ENCODE data around the gene MRPL33. TPM values are rescaled to one million over a fixed set of nuclear protein-coding genes. Genes with fewer than 3 reads are reported as not detected.
A peak's percentile ranks its signal among the peaks of the same experiment; 100 is the strongest.

Gene MRPL33
- total RNA-seq, 1 donor from 2014 or later = 48.3 TPM

- H3K9me3 Mint-ChIP-seq = no peaks in the 10 kb centered on the region
- DNase-seq (ENCODE audit: low spot score in 2 of 2, unreplicated experiment in 2 of 2) = no peak
- TF ChIP-seq, protein P1, sequence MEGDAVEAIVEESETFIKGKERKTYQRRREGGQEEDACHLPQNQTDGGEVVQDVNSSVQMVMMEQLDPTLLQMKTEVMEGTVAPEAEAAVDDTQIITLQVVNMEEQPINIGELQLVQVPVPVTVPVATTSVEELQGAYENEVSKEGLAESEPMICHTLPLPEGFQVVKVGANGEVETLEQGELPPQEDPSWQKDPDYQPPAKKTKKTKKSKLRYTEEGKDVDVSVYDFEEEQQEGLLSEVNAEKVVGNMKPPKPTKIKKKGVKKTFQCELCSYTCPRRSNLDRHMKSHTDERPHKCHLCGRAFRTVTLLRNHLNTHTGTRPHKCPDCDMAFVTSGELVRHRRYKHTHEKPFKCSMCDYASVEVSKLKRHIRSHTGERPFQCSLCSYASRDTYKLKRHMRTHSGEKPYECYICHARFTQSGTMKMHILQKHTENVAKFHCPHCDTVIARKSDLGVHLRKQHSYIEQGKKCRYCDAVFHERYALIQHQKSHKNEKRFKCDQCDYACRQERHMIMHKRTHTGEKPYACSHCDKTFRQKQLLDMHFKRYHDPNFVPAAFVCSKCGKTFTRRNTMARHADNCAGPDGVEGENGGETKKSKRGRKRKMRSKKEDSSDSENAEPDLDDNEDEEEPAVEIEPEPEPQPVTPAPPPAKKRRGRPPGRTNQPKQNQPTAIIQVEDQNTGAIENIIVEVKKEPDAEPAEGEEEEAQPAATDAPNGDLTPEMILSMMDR (IDR thresholded peaks at IDR 0.05; ENCODE audit: unreplicated experiment) = no peak
- no peak overlapping the region for H3K4me3 Mint-ChIP-seq
- H3K4me1 Mint-ChIP-seq = peaks cover 2% of the 10 kb centered on the region
- H3K27me3 Mint-ChIP-seq (ENCODE audit: low read depth) = peaks cover 2% of the 10 kb centered on the region
- no peak overlapping the region for H3K27ac Mint-ChIP-seq
- peaks cover 2% of the 10 kb centered on the region for H3K36me3 Mint-ChIP-seq
Measured at GRCh38 chr2:27765621-27766286, 5.8 kb upstream of the MRPL33 start.

GRCh38 chr2:27766287-27766661 is 5.2 kb upstream of the MRPL33 start:
- H3K27me3 Mint-ChIP-seq (ENCODE audit: low read depth) = peaks cover 2% of the 10 kb centered on the region
- TF ChIP-seq, protein P1 (IDR thresholded peaks at IDR 0.05; ENCODE audit: unreplicated experiment) = no peak
- H3K36me3 Mint-ChIP-seq = peaks cover 2% of the 10 kb centered on the region
- no peak overlapping the region for H3K4me3 Mint-ChIP-seq
- H3K27ac Mint-ChIP-seq = no peak overlapping the region
- DNase-seq (ENCODE audit: low spot score in 2 of 2, unreplicated experiment in 2 of 2) = no peak
- peaks cover 7% of the 10 kb centered on the region for H3K4me1 Mint-ChIP-seq
- H3K9me3 Mint-ChIP-seq = no peaks in the 10 kb centered on the region

DNA sequence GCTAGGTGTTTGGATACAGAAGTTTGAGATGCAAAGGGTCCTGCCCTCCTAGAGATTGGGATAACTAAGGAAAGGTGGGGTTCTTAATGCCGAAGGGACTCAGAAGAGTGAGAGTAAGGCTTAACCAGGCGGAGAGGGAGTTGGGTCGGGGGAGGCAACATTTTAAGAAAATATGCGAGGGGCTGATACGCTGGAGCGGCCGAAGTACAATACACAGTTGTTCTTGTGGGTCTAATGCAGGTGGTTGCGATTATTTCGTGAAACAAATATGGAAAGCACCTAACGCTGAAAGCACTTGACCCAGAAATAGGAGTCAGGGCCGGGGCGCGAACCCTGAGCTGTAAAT is 344 bp upstream of the MRPL33 start:
- Mint-ChIP-seq H3K9me3 (no peaks in the 10 kb centered on the region), H3K4me1 (peaks cover 39% of the 10 kb centered on the region), H3K27ac (peak overlapping the region; percentile 100), H3K4me3 (peak overlapping the region; percentile 98), H3K36me3 (peaks cover 8% of the 10 kb centered on the region), H3K27me3 (ENCODE audit: low read depth) (peaks cover 2% of the 10 kb centered on the region)
- TF ChIP-seq, protein P1 (IDR thresholded peaks at IDR 0.05; ENCODE audit: unreplicated experiment) = no peak
- DNase-seq (ENCODE audit: low spot score in 2 of 2, unreplicated experiment in 2 of 2) = no peak

GRCh38 chr2:27772804-27773203 is 1.3 kb downstream of the MRPL33 start:
- peak overlapping the region; percentile 98 for H3K4me3 Mint-ChIP-seq
- H3K27me3 Mint-ChIP-seq (ENCODE audit: low read depth) = peaks cover 2% of the 10 kb centered on the region
- TF ChIP-seq, protein P1 (IDR thresholded peaks at IDR 0.05; ENCODE audit: unreplicated experiment) = no peak
- peaks cover 9% of the 10 kb centered on the region for H3K36me3 Mint-ChIP-seq
- no peaks in the 10 kb centered on the region for H3K9me3 Mint-ChIP-seq
- no peak for DNase-seq (ENCODE audit: low spot score in 2 of 2, unreplicated experiment in 2 of 2)
- peak overlapping the region; percentile 81 for H3K27ac Mint-ChIP-seq
- peaks cover 45% of the 10 kb centered on the region for H3K4me1 Mint-ChIP-seq

DNA sequence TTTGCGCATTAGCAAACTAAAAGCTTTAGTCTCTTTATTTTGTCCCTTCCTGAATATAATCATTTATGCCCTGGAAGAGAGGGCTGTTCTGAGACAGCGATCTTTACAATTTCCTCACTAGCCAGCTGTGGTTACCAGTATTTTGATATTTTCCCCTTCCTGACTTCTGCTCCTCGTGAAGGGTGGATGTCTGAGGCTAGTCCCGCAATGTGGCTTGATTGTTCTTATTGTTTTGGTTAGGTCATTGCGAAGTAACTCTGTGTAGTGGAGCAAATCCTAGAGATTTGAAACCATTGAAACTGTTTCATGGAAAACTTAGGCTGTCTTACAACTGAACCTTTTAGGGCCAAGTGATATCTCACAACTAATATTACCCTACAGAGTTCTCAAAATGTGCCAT is 2.4 kb downstream of the MRPL33 start:
- H3K4me1 Mint-ChIP-seq = peaks cover 49% of the 10 kb centered on the region
- peak overlapping the region; percentile 51 for H3K4me3 Mint-ChIP-seq
- no peak for DNase-seq (ENCODE audit: low spot score in 2 of 2, unreplicated experiment in 2 of 2)
- H3K27me3 Mint-ChIP-seq (ENCODE audit: low read depth) = no peaks in the 10 kb centered on the region
- H3K9me3 Mint-ChIP-seq = no peaks in the 10 kb centered on the region
- H3K27ac Mint-ChIP-seq = peak overlapping the region; percentile 64
- TF ChIP-seq, protein P1 (IDR thresholded peaks at IDR 0.05; ENCODE audit: unreplicated experiment) = no peak
- peaks cover 13% of the 10 kb centered on the region for H3K36me3 Mint-ChIP-seq
